Measurements from ENCODE around the gene CLEC10A.

DNA sequence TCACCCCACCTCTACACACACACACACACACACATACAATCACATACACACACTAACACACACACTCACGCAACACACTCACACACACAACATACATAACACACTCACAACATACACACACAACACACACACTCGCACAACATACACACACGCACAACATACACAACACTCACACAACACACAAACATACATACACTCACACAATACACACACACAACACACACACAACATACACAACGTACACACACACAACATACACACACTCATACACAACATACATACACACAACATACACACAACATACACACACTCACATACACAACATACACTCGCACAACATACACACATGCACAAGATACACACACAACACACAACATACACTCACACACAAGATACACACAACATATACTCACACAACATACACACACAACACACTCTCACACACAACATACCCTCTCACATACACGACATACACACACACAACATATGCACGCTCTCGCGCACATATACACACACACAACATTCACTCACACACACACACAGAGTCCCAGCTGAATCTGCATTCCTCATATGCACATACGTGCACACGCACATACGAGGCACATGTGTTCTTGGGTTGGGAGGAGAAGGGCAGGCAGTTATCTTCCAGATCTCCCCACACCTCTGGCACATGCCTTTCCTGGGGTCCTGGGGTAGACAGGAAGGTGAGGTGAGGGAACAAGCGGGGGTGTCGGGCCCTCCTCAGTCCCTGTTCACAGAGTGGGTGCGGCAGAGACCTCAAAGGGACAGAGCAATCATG, 33.4 kb upstream of the CLEC10A start:
- no peak for TF ChIP-seq EZH2 (IDR thresholded peaks at IDR 0.05; ENCODE audit: low read depth)
- TF ChIP-seq, protein P1, sequence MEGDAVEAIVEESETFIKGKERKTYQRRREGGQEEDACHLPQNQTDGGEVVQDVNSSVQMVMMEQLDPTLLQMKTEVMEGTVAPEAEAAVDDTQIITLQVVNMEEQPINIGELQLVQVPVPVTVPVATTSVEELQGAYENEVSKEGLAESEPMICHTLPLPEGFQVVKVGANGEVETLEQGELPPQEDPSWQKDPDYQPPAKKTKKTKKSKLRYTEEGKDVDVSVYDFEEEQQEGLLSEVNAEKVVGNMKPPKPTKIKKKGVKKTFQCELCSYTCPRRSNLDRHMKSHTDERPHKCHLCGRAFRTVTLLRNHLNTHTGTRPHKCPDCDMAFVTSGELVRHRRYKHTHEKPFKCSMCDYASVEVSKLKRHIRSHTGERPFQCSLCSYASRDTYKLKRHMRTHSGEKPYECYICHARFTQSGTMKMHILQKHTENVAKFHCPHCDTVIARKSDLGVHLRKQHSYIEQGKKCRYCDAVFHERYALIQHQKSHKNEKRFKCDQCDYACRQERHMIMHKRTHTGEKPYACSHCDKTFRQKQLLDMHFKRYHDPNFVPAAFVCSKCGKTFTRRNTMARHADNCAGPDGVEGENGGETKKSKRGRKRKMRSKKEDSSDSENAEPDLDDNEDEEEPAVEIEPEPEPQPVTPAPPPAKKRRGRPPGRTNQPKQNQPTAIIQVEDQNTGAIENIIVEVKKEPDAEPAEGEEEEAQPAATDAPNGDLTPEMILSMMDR (conservative IDR thresholded peaks at IDR 0.05), result no peak
